ENCODE results near the gene PSMD12. TPM values are rescaled to one million over a fixed set of nuclear protein-coding genes. Genes with fewer than 3 reads are reported as not detected.
"Not testable (repeated sequence)": the region's sequence is repeated elsewhere in the genome, so short reads cannot be mapped to it uniquely, and the experiment has no call there.

Gene PSMD12
- polyA plus RNA-seq, 1 experiment = 12.8 TPM

DNA sequence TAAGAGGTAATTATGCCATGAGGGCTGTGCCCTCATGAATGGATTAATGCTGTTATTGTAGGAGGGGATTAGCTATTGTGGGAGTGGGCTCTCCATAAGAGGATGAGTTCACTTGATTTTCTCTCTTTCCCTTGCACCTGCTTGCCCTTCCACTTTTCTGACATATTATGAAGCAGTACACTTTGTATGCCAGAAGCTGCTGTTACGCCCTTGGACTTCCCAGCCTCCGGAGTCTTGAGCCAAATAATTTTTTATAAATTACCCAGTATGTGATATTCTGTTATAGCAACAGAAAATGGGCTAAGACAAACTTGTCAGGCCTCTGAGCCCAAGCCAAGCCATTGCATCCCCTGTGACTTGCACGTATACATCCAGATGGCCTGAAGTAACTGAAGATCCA, 38.4 kb downstream of the PSMD12 start:
- TF ChIP-seq, protein P1, sequence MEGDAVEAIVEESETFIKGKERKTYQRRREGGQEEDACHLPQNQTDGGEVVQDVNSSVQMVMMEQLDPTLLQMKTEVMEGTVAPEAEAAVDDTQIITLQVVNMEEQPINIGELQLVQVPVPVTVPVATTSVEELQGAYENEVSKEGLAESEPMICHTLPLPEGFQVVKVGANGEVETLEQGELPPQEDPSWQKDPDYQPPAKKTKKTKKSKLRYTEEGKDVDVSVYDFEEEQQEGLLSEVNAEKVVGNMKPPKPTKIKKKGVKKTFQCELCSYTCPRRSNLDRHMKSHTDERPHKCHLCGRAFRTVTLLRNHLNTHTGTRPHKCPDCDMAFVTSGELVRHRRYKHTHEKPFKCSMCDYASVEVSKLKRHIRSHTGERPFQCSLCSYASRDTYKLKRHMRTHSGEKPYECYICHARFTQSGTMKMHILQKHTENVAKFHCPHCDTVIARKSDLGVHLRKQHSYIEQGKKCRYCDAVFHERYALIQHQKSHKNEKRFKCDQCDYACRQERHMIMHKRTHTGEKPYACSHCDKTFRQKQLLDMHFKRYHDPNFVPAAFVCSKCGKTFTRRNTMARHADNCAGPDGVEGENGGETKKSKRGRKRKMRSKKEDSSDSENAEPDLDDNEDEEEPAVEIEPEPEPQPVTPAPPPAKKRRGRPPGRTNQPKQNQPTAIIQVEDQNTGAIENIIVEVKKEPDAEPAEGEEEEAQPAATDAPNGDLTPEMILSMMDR (IDR thresholded peaks at IDR 0.05; ENCODE audit: insufficient read depth, low read depth, low read length) = no peak
- H3K36me3 ChIP-seq (ENCODE audit: control insufficient read depth, insufficient read depth, low read length) = no peaks in the 10 kb centered on the region
- H3K4me3 ChIP-seq (ENCODE audit: low read depth, low read length) = no peak overlapping the region
- H3K27me3 ChIP-seq (ENCODE audit: control insufficient read depth, insufficient read depth, low read length) = no peaks in the 10 kb centered on the region
- POLR2A ChIA-PET = no interaction called here
- CTCF ChIA-PET = no interaction called here
- no peak for DNase-seq (ENCODE audit: low read depth)

DNA sequence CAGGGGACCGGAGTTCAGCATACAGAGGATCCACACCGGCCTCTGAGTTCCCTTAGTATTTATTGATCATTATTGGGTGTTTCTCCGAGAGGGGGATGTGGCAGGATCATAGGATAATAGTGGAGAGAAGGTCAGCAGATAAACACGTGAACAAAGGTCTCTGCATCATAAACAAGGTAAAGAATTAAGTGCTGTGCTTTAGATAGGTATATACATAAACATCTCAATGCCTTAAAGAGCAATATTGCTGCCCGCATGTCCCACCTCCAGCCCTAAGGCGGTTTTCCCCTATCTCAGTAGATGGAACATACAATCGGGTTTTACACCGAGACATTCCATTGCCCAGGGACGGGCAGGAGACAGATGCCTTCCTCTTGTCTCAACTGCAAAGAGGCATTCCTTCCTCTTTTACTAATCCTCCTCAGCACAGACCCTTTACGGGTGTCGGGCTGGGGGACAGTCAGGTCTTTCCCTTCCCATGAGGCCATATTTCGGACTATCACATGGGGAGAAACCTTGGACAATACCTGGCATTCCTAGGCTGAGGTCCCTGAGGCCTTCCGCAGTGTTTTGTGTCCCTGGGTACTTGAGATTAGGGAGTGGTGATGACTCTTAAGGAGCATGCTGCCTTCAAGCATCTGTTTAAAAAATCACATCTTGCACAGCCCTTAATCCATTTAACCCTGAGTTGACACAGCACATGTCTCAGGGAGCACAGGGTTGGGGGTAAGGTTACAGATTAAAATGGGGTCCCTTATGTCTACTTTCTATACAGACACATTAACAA, 39.2 kb downstream of the PSMD12 start:
- H3K27me3 ChIP-seq (ENCODE audit: control insufficient read depth, insufficient read depth, low read length); CTCF ChIA-PET; H3K4me3 ChIP-seq (ENCODE audit: low read depth, low read length); POLR2A ChIA-PET; H3K36me3 ChIP-seq (ENCODE audit: control insufficient read depth, insufficient read depth, low read length); DNase-seq (ENCODE audit: low read depth): not testable (repeated sequence)

DNA sequence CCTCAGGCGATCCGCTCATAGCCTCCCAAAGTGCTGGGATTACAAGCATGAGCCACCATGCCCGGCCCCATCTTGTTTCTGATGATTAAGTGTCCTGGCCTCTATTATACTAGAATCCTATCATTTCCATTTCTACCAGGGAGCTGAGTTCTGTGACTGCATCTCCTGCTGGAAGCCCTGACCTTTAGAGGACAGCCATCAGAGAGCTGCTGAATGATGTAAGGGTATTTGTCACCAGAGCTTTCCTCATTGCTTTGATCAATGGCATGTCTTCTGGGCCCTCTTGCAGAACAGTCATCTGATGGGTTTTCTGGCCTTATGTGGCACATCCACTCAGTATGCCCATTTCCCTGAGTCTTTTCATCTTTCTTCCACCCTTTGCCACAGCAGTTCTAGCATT, 39.9 kb downstream of the PSMD12 start:
- Histone ChIP-seq H3K27me3 (ENCODE audit: control insufficient read depth, insufficient read depth, low read length) (no peaks in the 10 kb centered on the region), H3K4me3 (ENCODE audit: low read depth, low read length) (no peak overlapping the region), H3K36me3 (ENCODE audit: control insufficient read depth, insufficient read depth, low read length) (no peaks in the 10 kb centered on the region)
- DNase-seq (ENCODE audit: low read depth) = no peak
- TF ChIP-seq, protein P1 (IDR thresholded peaks at IDR 0.05; ENCODE audit: insufficient read depth, low read depth, low read length) = no peak
- ChIA-PET CTCF (no interaction called here), POLR2A (no interaction called here)

DNA sequence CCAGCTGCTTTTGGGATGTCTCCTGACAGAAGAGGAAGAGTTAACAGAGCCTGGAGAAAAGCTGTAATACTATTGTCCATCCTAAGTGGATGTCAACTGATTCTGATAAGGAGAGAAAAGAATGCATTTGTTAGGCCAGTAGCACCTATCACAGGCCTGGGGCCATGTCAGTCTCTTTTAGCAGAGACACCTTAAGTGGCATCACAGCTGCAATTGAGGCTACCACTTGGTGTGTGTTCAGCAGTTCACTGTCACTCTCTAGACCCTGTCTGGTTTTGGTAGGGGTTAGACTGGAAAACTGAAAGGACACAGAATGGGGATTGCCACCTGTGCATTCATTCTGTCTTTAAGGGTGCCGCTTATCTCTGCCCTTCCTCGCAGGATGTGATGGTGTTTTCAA, 42.0 kb downstream of the PSMD12 start:
- no peak overlapping the region for H3K4me3 ChIP-seq (ENCODE audit: low read depth, low read length)
- TF ChIP-seq, protein P1 (IDR thresholded peaks at IDR 0.05; ENCODE audit: insufficient read depth, low read depth, low read length) = no peak
- DNase-seq (ENCODE audit: low read depth) = no peak
- no peaks in the 10 kb centered on the region for H3K36me3 ChIP-seq (ENCODE audit: control insufficient read depth, insufficient read depth, low read length)
- ChIA-PET POLR2A (no interaction called here), CTCF (no interaction called here)
- H3K27me3 ChIP-seq (ENCODE audit: control insufficient read depth, insufficient read depth, low read length) = no peaks in the 10 kb centered on the region

DNA sequence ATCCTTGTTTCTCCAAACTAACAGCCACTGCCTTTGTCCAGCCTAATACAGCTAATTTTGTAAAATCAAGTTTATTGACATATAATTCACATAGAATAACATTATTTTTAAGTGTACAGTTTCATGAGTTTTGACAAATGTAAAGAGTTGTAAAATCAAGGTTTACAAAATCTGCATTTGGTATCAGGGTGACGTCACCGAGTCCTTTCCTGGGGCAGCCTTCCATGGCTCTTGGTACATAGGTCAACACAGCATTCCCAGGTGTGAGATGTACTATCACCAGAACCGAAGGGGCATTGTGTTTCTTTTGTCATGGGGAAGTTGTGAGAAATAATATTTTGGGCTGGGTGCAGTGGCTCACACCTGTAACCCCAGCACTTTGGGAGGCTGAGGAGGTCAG, 42.9 kb downstream of the PSMD12 start:
- DNase-seq (ENCODE audit: low read depth) = no peak
- H3K36me3 ChIP-seq (ENCODE audit: control insufficient read depth, insufficient read depth, low read length) = no peaks in the 10 kb centered on the region
- H3K27me3 ChIP-seq (ENCODE audit: control insufficient read depth, insufficient read depth, low read length) = no peaks in the 10 kb centered on the region
- TF ChIP-seq, protein P1 (IDR thresholded peaks at IDR 0.05; ENCODE audit: insufficient read depth, low read depth, low read length) = no peak
- ChIA-PET CTCF (no interaction called here), POLR2A (no interaction called here)
- no peak overlapping the region for H3K4me3 ChIP-seq (ENCODE audit: low read depth, low read length)

Measured in BJ (cell line).